ENCODE data around the gene TVP23C. TPM values are rescaled to one million over a fixed set of nuclear protein-coding genes. Genes with fewer than 3 reads are reported as not detected.
A peak's percentile ranks its signal among the peaks of the same experiment; 100 is the strongest.
"Not testable (repeated sequence)": the region's sequence is repeated elsewhere in the genome, so short reads cannot be mapped to it uniquely, and the experiment has no call there.

Gene TVP23C
- total RNA-seq, 1 donor from 2014 or later = 30.8 TPM

DNA sequence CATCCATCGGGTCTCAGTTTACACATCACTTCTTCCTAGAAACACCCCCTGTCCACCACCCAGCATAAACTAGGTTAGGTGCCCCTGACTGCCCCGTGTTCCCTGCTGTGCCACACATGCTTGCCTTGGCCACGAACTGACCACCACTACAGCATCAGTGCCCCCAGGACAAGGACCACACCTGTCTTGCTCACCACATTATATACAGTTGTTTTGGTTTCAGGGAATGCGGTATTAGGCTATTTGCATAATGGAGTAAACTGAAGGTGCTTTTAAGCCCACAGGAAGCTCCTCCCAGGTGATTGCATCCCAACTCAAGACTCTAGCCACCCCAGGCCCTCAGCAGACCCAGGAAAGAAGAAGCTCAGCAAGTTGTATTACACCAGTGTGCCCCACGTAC lies 20.0 kb upstream of the TVP23C start:
- not testable (repeated sequence) for FAIRE-seq; H3K36me3 ChIP-seq (ENCODE audit: insufficient read depth, low read length); H3K9ac ChIP-seq (ENCODE audit: low read length); H3K9me3 Mint-ChIP-seq (ENCODE audit: unreplicated experiment); H3K36me3 Mint-ChIP-seq (ENCODE audit: low read depth, unreplicated experiment); H3K27me3 ChIP-seq (ENCODE audit: insufficient read depth, low read length); H4K20me1 ChIP-seq (ENCODE audit: insufficient read depth, low read length); H3K9me3 ChIP-seq (ENCODE audit: insufficient read depth, low read depth, low read length); H3K79me2 ChIP-seq (ENCODE audit: insufficient read depth, low read length); H3K4me1 ChIP-seq (ENCODE audit: insufficient read depth, low read length); H3K4me3 Mint-ChIP-seq (ENCODE audit: unreplicated experiment); H3K4me3 ChIP-seq (ENCODE audit: insufficient read depth, low read depth, low read length); H2AFZ ChIP-seq (ENCODE audit: low read depth, low read length); H3K4me1 Mint-ChIP-seq (ENCODE audit: low read depth, unreplicated experiment); DNase-seq (ENCODE audit: low read depth); H3K27ac ChIP-seq (ENCODE audit: low read depth, low read length); H3K27me3 Mint-ChIP-seq (ENCODE audit: low read depth, unreplicated experiment); H3K27ac Mint-ChIP-seq (ENCODE audit: unreplicated experiment); H3K4me2 ChIP-seq (ENCODE audit: low read length)

DNA sequence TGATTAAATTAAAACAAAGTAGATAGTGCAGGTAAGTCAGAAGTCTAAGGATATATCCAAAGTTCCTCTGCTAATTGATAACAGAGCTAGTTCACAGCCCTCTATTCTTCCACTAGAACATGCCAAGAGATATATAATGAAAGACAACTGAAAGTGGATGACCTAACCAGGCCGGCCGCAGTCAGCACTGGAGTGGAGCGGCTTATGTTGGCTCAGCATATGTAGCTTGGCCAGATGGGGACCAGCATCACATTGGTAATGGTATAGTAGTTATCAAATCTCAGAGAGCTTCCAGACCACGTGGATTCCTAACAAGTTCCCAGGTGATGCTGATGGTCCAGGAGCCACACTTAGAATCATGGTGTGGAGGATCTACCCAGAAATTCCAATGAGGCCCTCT lies 18.2 kb upstream of the TVP23C start:
- not testable (repeated sequence) for H3K4me3 ChIP-seq (ENCODE audit: insufficient read depth, low read depth, low read length); H3K4me1 Mint-ChIP-seq (ENCODE audit: low read depth, unreplicated experiment); H3K9ac ChIP-seq (ENCODE audit: low read length); H3K79me2 ChIP-seq (ENCODE audit: insufficient read depth, low read length); H3K9me3 ChIP-seq (ENCODE audit: insufficient read depth, low read depth, low read length); H3K36me3 Mint-ChIP-seq (ENCODE audit: low read depth, unreplicated experiment); H4K20me1 ChIP-seq (ENCODE audit: insufficient read depth, low read length); H3K27me3 ChIP-seq (ENCODE audit: insufficient read depth, low read length); H3K4me3 Mint-ChIP-seq (ENCODE audit: unreplicated experiment); FAIRE-seq; H3K9me3 Mint-ChIP-seq (ENCODE audit: unreplicated experiment); H3K36me3 ChIP-seq (ENCODE audit: insufficient read depth, low read length); H3K4me2 ChIP-seq (ENCODE audit: low read length); H3K4me1 ChIP-seq (ENCODE audit: insufficient read depth, low read length); H2AFZ ChIP-seq (ENCODE audit: low read depth, low read length); H3K27me3 Mint-ChIP-seq (ENCODE audit: low read depth, unreplicated experiment); H3K27ac Mint-ChIP-seq (ENCODE audit: unreplicated experiment); H3K27ac ChIP-seq (ENCODE audit: low read depth, low read length); DNase-seq (ENCODE audit: low read depth)

DNA sequence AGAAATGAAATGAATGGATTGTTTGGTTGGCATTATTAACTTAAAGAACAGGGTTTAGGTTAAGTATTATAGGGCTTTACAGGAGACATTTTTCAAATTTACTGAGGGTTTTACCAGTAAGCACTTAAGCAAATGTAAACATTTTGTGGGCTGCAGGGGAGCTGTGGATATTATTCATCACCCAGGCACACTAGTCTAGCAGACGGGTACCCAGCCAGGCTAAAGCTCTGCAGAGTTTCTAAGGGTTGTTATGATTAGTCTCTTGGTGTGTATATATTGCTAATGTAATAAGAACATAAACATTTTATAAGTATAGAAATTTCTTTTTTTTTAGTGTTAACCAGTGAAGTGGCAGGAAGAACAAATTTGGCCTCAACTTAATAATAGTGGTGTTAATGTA lies 13.6 kb upstream of the TVP23C start:
- H3K27ac ChIP-seq (ENCODE audit: low read depth, low read length); H3K9me3 ChIP-seq (ENCODE audit: insufficient read depth, low read depth, low read length); H4K20me1 ChIP-seq (ENCODE audit: insufficient read depth, low read length); DNase-seq (ENCODE audit: low read depth); H3K27me3 ChIP-seq (ENCODE audit: insufficient read depth, low read length); H3K4me2 ChIP-seq (ENCODE audit: low read length); FAIRE-seq; H3K36me3 Mint-ChIP-seq (ENCODE audit: low read depth, unreplicated experiment); H3K4me3 Mint-ChIP-seq (ENCODE audit: unreplicated experiment); H3K4me1 ChIP-seq (ENCODE audit: insufficient read depth, low read length); H3K9ac ChIP-seq (ENCODE audit: low read length); H3K27ac Mint-ChIP-seq (ENCODE audit: unreplicated experiment); H2AFZ ChIP-seq (ENCODE audit: low read depth, low read length); H3K4me1 Mint-ChIP-seq (ENCODE audit: low read depth, unreplicated experiment); H3K79me2 ChIP-seq (ENCODE audit: insufficient read depth, low read length); H3K27me3 Mint-ChIP-seq (ENCODE audit: low read depth, unreplicated experiment); H3K36me3 ChIP-seq (ENCODE audit: insufficient read depth, low read length); H3K4me3 ChIP-seq (ENCODE audit: insufficient read depth, low read depth, low read length); H3K9me3 Mint-ChIP-seq (ENCODE audit: unreplicated experiment): not testable (repeated sequence)

- H3K4me3 Mint-ChIP-seq (ENCODE audit: unreplicated experiment); H3K4me2 ChIP-seq (ENCODE audit: low read length); H3K27me3 Mint-ChIP-seq (ENCODE audit: low read depth, unreplicated experiment); H3K4me3 ChIP-seq (ENCODE audit: insufficient read depth, low read depth, low read length); H3K4me1 Mint-ChIP-seq (ENCODE audit: low read depth, unreplicated experiment); H3K27ac ChIP-seq (ENCODE audit: low read depth, low read length); DNase-seq (ENCODE audit: low read depth); H3K36me3 Mint-ChIP-seq (ENCODE audit: low read depth, unreplicated experiment); H3K79me2 ChIP-seq (ENCODE audit: insufficient read depth, low read length); H3K27me3 ChIP-seq (ENCODE audit: insufficient read depth, low read length); H3K4me1 ChIP-seq (ENCODE audit: insufficient read depth, low read length); H3K9ac ChIP-seq (ENCODE audit: low read length); H3K9me3 Mint-ChIP-seq (ENCODE audit: unreplicated experiment); H2AFZ ChIP-seq (ENCODE audit: low read depth, low read length); H3K9me3 ChIP-seq (ENCODE audit: insufficient read depth, low read depth, low read length); H3K36me3 ChIP-seq (ENCODE audit: insufficient read depth, low read length); H4K20me1 ChIP-seq (ENCODE audit: insufficient read depth, low read length); H3K27ac Mint-ChIP-seq (ENCODE audit: unreplicated experiment): not testable (repeated sequence)
- FAIRE-seq = peak; percentile 41
Measured at GRCh38 chr17:15574660-15575059, 11.4 kb upstream of the TVP23C start.

DNA sequence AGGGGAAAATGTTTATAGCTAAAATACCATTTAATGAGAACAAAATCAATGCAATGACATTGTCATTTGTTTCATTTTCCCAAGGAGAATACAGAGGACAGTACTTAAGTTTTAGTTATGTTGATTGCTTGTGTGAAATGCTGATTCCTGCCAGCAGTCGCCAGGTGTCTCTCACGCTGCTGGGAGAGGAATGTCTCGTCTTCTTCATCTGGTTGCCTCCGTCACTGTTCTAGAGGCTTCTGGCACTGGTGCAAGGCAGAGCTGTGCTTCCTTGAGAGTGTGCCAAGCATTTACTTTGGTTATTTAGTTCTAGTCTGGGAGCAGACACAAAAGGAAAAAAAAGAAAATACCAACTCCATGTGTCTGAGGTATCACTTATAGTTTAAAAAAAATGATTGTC lies 10.6 kb upstream of the TVP23C start:
- H3K9me3 ChIP-seq (ENCODE audit: insufficient read depth, low read depth, low read length); H2AFZ ChIP-seq (ENCODE audit: low read depth, low read length); H3K4me1 Mint-ChIP-seq (ENCODE audit: low read depth, unreplicated experiment); H3K4me2 ChIP-seq (ENCODE audit: low read length); H3K36me3 ChIP-seq (ENCODE audit: insufficient read depth, low read length); H3K27me3 Mint-ChIP-seq (ENCODE audit: low read depth, unreplicated experiment); H3K27ac ChIP-seq (ENCODE audit: low read depth, low read length); H3K36me3 Mint-ChIP-seq (ENCODE audit: low read depth, unreplicated experiment); H3K79me2 ChIP-seq (ENCODE audit: insufficient read depth, low read length); H3K27me3 ChIP-seq (ENCODE audit: insufficient read depth, low read length); H3K4me3 ChIP-seq (ENCODE audit: insufficient read depth, low read depth, low read length); H3K4me3 Mint-ChIP-seq (ENCODE audit: unreplicated experiment); FAIRE-seq; H3K4me1 ChIP-seq (ENCODE audit: insufficient read depth, low read length); H3K9me3 Mint-ChIP-seq (ENCODE audit: unreplicated experiment); H4K20me1 ChIP-seq (ENCODE audit: insufficient read depth, low read length); H3K9ac ChIP-seq (ENCODE audit: low read length); H3K27ac Mint-ChIP-seq (ENCODE audit: unreplicated experiment): not testable (repeated sequence)
- DNase-seq (ENCODE audit: low read depth) = peak; percentile 17

GRCh38 chr17:15562613-15563374 lies 489 bp downstream of the TVP23C start:
- Histone ChIP-seq H3K27ac (ENCODE audit: low read depth, low read length) (peak overlapping the region; percentile 47), H3K79me2 (ENCODE audit: insufficient read depth, low read length) (peaks cover 19% of the 10 kb centered on the region), H3K4me2 (ENCODE audit: low read length) (peak overlapping the region; percentile 77), H3K9ac (ENCODE audit: low read length) (peak overlapping the region; percentile 77), H2AFZ (ENCODE audit: low read depth, low read length) (peak overlapping the region; percentile 18), H3K4me3 (ENCODE audit: insufficient read depth, low read depth, low read length) (peak overlapping the region; percentile 54)
- not testable (repeated sequence) for DNase-seq (ENCODE audit: low read depth); H3K4me1 ChIP-seq (ENCODE audit: insufficient read depth, low read length); H4K20me1 ChIP-seq (ENCODE audit: insufficient read depth, low read length); H3K27ac Mint-ChIP-seq (ENCODE audit: unreplicated experiment); H3K27me3 Mint-ChIP-seq (ENCODE audit: low read depth, unreplicated experiment); H3K9me3 Mint-ChIP-seq (ENCODE audit: unreplicated experiment); H3K9me3 ChIP-seq (ENCODE audit: insufficient read depth, low read depth, low read length); H3K27me3 ChIP-seq (ENCODE audit: insufficient read depth, low read length); H3K36me3 ChIP-seq (ENCODE audit: insufficient read depth, low read length); H3K36me3 Mint-ChIP-seq (ENCODE audit: low read depth, unreplicated experiment); FAIRE-seq; H3K4me1 Mint-ChIP-seq (ENCODE audit: low read depth, unreplicated experiment)
- H3K4me3 Mint-ChIP-seq (ENCODE audit: unreplicated experiment) = peak overlapping the region; percentile 95

All from astrocyte (in vitro differentiated cells and primary cell).